GM12891 (cell line): ENCODE data around the gene PREPL.

Experiments used
- PAX5 ChIP-seq: IDR thresholded peaks from 2 replicates; pipeline ENCODE4 v1.6.1; 2011; ENCODE audit warnings: low read length, moderate library complexity, mild to moderate bottlenecking; ENCODE audit not compliant: insufficient read depth, severe bottlenecking
- POLR2A ChIP-seq: IDR thresholded peaks from 2 replicates; pipeline ENCODE4 v1.6.1; 2011; ENCODE audit warnings: low read depth, low read length, control low read depth
- POLR2AphosphoS5 ChIP-seq: IDR thresholded peaks from 2 replicates; pipeline ENCODE4 v1.6.1; 2011; ENCODE audit warnings: low read depth, low read length, control low read depth
- SPI1 ChIP-seq: IDR thresholded peaks from 2 replicates; pipeline ENCODE4 v1.6.1; 2011; ENCODE audit warnings: low read depth, low read length, control low read depth
- TAF1 ChIP-seq: IDR thresholded peaks from 2 replicates; pipeline ENCODE4 v1.6.1; 2011; ENCODE audit warnings: low read depth, low read length, control low read depth

DNA sequence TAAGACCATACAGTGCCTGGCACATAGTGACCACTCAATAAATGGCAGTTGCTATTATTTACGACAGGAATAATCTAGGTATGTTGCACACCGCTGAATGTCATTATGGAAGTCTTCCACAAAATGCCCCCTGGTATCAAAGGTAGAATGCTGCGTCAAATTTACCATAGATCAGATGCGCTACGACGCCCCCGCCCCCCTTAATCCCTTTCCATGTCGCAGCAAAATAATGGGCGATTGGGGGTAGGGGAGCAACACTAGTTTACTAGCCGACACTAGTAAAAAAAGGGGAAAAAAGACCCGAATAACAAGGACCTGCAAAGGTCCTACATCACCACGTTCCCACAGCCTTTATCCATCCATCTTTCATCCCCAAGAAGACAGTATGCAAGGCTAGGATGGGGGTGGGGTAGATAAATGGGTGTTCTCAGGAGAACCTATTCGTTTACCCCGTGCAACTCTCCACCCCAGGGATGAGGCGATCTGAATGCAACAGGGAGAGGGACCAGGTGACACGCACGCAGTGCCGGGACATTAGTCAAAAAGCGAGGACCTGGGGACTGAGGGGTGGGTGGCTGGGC lies 455 bp downstream of the PREPL start:
- no peak for TF ChIP-seq POLR2A
- TF ChIP-seq POLR2AphosphoS5 = no peak
- TF ChIP-seq TAF1 = no peak
- TF ChIP-seq PAX5 = no peak
- TF ChIP-seq SPI1 = no peak
